HG02938 (cell line): Measurements from ENCODE around the gene SKOR2.

Experiments used
- ATAC-seq: cut with Tn5 transposase; IDR thresholded peaks from one replicate; pipeline ENCODE4 v1.9.1; 2021; ENCODE audit warnings: mild to moderate bottlenecking, moderate library complexity; ENCODE audit not compliant: unreplicated experiment

SKOR2 gene

DNA sequence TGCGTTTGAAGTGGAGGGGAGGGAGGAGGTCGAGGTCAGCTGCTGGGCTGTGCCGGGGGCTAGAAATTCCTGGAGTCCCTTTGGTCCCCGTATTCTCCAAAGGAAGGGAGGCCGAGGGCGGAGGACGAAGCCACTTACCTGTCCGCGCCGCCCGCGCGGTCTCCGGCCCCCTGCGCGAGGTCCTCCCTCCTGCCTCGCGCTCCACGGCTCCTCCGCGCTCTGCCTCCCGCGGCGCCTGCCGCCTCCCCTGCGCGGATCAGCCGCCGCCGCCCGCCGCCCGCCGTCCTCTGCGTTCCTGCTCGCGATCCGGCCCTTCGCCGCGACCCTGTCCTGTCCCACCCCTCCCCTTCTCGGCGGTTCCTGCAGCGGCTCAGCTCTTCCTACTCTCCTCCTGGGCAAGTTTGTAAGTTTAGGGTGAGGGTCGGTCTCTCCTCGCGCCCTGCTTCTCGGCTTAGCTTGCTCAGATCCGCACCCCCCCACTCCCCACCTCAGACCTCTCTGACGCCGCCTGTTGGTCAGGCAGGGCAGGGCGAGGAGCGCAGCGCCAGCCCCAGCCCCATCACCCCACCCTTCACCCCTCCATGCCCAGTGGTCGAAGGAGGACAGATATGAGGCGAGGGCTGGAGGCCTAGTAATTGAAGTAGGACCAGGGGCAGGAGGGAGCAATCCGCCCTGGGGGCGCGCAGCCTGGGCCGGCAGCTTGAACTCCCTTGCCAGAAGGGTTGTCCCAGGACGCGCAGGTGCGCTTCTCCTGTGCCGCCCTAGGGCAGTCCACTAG, 9.7 kb upstream of the SKOR2 start:
- ATAC-seq: no peak

DNA sequence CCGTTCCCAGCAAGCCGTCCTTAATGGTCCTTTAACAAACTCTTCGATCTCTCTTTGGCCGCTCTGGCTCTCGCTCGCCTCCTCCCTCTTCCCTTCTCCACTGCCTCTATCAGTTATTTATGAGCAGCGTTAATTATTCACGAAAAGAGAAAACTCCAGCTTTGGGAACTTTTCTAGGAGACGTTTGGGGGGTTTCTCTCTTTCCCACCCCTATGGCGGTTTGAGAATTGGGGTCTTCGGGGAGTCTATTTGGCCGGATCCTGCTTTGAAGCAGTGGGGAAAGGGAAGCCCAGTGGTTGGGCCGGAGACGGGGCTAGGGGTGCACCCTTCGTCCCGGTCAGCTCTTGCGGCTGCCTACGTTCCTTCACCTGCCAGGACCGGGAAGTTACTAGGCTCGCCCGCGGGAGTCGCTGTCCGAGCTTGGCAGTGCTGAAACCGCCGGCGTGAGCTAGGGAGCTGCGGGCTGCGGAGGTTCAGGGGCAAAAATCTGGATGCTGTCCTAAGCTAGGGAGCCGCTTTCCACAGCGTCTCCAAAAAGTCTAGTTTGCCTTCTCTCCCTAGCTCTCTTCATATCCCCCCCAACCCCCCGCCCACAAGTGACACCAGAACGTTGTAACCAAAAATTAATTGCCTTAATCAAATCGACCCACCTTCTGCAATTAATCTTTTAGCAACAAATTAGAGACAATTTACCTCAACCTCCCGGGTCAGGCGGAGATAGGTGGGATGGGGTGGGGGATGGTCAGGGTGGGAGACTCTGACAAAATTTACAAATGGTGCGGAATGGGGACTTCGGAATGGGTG, 8.9 kb upstream of the SKOR2 start:
- no peak for ATAC-seq

DNA sequence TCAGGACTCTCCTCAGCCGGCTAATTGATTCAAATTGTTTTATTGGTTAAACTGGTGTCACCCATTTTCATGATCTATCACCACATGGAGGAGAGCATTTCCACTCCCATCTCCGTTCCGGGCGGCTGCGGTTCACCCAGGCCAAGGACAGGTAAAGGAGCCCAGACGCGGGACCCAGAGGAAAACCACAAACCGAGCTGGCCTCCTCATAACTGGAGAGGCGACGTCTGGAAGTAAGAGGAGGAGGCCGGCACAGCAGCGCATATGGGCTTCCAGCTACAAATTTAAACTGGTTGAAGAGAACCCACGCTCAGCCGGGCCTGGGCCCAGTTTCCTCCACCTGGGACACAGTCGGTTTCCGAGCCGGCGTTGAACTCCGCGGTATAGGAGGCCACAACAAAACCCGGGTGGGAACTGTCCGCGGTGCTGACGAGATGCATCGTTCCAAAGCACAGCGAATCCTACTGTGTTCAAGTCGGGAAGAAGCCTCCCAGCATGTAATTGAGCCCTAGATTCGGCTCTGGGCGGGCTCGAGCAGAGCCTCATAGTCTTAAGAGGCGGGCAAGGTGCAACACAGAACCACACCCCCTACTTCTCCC, 3.0 kb upstream of the SKOR2 start:
- ATAC-seq: no peak

DNA sequence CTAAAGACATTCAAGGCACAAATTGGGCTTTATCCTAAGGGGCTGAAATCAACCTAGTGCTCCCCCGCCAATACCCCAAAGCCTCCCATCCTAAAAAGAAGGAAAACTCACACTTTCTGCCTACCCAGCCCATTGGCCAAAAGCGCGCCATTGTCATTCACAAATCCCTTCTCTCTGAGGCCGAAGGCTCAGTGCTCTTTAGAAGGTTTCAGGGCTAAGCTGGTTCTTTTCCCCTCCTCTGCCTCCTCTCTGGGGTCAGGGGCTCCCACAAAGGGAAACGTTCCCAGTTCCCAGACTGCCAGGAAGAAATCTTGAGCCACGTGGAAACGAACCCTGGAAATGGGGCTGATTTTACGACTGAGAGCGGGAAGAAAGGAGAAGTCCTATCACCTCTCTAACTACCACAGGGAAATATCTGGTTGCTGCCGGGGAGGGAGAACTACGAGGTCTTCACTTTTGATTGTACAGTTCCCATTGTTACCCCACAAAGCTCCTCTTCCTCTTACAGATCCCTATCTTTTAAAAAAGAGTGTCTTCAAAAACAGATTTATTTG, 1.7 kb upstream of the SKOR2 start:
- ATAC-seq: no peak

DNA sequence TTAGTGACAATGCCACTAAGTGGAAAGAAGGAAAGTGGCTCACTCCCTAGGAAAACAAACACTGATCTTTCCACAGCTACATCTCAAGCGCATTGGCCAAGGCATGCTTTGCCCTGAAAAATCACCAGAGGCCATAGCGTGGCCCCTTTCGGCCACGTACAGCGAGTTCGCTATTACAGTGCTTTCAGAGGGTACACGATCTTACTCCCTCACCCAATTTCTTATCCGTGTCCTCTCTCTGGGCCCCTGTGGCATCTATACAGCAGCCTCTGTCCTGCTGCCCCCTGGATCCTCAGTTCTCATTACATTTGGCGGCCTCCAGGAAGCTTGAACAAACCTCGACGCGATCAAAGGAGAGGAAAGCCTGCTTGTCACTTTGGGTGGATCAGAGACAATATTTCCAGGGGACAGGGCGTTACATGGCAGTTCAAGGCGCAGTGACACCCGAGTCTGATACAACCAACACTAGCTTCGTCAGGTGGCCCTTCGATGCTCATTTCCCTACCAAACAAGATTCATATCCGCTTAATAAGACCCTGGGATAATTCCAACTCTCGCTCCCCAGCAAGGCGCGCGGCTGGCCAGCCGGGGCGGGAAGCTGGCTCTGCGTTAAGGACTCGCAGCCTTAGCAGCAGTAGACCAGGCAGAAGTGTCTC, 941 bp downstream of the SKOR2 start:
- no peak for ATAC-seq

DNA sequence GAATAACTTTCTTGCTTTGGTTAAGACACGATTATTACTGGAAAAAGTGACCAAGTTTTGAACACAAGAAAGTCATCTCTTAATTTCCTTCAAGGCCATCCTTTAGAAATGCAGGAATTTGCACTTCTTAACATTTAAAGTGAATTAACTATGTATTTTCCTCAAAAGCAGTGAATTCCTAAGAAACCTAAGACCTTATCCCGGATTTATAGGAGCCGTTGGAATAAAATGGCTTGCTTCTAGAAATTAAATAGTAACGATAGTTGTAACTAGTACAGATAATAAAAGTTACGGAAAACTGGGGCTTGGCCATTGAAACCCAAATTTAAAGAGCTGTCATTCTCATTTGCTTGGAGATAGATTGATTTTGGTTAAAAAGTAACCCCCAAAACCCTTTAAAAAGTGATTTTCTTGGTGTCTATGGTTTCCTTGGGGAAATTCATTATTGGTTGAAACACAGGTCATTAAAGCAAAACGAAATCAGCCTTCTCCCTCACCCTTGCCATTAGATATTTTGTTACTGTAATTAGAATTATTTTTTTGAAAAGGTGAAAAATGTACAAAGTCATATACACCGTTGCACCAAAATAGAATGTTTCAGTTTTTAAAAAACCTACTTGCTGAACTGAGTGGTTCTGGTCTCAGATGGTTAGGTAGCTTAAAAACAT, 2.0 kb downstream of the SKOR2 start:
- no peak for ATAC-seq

DNA sequence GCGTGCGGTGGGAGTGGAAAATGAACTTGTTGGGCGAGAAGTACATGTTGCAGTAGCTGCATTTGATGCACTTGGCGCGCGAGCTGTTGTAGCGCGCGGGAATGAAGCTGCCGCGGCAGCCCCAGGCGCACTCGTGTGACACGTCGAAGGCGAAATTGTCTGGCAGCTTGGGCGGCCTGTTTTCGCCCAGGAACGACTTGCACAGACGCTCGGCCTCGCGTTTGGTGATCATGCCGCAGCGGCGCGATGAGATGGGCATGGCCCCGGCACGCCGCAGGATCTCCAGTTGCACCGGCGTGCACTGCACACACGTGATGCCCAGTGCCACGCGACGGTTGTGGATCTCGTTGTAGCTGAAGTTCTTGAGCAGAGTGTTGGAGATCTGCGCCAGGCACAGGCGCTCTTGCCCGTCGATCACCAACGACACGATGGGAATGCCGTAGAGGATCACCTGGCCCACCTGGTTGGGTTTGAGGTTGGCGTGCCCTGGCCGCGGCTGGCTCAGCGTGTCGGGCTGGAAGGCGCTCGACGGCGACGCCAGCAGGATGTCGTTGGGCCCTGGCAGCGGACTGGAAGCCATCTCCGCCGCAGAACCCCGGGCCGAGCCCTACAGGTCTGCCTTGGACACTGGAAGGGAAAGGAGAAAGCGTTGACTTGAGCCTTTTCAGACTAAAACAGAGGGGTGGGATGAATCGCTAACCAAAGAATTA, 2.7 kb downstream of the SKOR2 start:
- no peak for ATAC-seq

DNA sequence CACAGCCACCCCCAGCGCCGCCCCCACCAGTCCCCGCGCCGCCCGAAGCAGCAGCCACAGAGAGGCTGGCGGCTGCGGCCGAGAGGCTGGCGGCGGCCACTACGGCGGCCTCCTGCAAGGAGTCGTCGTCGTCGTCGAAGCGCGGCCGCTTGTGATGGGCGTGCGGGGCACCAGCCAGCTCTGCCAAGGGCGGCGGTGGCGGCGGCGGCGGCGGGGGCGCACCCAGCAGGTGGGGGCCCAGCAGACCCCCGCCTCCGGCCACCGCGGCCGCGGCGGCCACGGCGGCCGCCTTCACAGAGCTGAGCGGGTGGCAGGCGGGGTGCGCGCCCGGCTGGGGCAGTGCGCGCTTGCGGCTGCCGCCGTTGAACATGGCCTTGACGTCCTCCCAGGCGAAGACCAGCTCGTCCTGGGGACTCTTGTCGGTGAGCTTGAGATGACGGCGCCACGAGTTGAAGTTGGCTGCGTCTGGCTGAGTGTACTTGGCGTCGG, 3.3 kb downstream of the SKOR2 start:
- ATAC-seq: no peak

DNA sequence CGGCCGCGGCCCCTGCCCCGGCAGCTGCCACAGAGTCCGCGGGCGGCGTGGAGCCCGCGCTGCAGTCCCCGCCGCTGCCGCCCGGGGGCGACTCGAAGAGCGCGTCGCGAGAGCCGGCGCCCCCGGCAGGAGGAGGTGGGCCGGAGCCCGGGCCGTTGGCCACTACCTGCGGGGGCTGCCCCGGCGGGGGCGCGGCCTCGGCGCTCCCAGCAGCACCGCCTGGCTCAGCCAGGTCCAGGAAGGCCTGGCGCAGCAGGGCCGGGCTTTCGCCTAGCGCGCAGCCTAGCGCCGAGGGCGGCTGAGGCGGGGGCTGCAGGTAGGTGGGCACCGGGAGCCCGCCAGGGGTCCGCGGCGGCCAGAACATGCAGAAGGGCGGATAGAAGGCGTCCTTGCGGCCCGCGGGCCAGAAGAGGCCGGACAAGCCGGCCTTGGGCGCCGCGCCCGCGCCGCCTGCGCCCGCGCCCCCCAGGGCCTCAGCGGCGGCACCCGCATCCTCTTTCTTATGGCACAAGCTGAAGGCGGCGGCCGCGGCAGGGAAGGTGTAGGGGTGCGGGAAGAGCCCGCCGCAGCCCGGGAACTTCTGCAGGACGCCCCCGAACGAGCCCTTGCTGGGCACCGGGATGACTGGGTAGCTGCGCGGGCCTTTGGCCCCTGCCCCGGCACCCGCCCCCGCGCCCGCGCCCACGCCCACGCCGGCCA, 3.9 kb downstream of the SKOR2 start:
- no peak for ATAC-seq

DNA sequence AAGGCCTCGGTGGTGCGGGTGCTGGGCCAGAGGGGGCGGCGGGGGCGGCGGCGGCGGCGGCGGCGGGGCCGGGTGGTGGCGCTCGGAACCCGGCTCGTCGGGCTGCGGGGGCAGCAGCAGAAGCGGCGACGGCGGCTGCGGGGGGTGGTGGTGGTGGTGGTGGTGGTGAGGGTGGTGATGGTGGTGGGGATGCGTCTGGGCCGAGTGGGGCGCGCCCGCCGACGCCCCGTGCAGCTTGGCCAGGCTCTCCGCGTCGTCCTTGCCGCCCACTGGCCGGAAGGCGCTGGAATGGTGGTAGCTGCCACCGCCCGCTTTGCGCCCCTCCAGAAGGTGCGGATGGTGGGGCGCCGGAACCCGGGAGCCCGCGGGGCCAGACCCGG, 4.4 kb downstream of the SKOR2 start:
- ATAC-seq: no peak

DNA sequence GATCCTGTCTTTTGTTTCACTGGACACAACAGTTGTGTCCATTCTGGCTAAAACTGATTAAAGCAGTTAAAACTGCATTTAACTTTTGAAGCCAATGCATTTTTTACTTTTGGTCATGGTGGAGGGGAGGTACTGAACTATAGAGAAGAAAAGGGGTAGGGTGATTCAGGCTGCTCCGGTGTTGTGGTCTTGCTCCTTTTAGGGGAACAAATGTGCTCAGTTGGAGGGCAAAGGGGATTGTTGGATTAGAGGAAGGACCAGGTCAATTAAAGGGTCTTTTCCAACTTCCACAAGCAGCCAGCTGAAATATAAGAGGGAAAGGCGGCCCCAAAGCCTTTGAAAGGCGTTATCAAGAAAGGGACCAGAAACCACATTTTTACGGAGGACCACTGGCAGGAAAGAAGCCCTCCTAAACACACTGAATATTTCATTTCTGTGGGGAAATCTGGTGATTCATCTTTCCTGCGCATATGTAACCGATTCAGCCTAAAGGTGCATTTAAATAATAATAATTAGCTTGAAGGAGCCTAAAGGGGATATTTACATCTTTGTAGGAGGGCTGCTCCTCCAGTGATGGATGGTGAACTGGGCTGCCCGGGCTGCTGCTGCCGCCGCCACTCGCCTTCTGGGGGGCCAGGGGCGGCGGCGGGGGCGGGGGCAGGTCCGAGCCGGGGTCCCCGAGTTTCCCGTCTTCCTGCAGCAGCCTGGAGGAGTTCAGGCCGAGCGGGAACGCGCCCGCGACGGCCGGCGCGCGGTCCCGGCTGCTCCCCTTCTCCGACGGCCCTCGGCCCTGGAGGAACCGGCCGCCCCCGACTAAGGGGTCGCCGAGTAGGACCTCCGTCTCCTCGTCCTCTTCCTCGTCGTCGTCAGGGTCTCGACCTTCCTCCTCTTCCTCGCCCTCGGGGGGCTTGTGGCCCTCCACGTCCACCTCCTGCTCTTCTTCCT, 5.2 kb downstream of the SKOR2 start:
- no peak for ATAC-seq

DNA sequence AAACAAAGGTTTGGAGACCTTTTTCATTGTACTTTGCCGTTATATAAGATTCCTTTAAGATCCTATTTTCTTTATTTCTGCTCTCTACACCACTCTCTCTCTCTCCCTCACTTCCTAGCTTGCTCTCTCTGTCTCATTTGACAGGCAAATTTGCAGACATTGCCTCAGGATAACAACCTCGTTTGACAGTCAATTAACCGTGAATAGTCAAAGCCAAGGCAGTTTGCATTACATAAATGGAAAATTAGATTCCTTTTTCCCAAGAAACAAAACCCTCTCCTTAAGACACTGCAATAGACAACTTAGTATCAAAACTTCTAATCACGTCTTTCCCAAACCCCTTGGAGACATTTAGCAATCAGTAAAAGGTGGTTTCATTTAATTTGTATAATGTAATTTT, 7.4 kb downstream of the SKOR2 start:
- ATAC-seq: no peak

DNA sequence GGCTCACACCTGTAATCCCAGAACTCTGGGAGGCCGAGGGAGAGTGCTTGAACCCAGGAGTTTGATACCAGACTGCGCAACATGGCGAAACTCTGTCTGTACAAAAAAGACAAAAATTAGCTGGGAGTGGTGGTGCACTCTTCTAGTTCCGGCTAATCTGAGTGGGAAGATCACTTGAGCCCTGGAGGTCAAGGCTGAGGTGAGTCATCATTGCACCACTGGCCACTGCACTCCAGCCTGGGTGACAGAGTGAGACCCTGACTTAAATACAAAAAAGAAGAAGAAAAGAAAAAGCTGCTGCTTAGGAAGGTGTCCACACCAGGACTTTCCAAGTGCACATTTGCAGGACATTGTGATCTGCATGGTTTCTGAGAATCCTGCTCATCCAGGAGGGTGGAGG, 16.4 kb downstream of the SKOR2 start:
- ATAC-seq: no peak

DNA sequence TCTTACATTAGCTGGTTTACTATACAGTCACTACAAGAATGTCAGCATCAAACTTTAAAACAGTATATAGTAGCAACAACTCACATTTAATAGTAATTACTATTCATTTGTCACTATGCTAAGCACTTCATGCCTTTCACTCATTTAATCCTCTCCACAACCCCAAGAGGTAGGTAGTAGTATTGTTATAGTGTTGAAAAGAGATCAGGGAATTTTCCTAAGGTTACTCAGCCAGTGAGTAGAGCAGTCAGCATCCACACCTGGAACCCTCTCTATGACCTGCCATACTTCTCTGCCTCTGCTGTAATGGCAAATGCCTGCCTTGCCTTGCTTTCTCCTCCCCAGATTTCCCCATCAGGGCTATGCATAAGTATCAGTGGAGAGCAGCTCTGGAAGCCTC, 24.8 kb downstream of the SKOR2 start:
- no peak for ATAC-seq

DNA sequence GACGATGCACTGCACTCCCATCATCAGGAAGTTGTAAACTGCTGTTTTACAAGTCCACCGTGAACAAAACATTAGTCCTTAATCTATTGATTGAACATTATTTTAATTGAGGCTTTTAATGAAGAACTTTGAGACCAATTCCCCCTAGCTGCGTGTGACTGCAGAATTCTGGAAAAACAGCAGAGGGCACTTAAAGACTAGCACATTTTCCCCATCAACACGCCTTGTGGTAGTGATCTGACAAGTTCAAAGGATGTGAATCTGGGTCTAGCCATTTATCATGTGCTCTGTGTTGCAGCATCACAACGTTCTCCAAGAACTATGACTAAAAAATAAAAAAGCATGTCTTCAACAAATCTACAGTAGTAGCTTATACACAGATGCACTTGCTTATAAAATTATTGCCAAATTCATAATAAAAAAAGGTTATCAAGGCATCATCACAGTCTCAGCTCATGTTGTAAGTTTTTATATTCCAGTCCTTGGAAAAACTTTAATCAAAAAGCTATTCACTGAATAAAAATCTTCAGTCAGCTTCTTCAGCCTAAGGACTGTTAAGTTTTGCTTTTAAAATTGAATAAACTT, 35.8 kb downstream of the SKOR2 start:
- no peak for ATAC-seq

DNA sequence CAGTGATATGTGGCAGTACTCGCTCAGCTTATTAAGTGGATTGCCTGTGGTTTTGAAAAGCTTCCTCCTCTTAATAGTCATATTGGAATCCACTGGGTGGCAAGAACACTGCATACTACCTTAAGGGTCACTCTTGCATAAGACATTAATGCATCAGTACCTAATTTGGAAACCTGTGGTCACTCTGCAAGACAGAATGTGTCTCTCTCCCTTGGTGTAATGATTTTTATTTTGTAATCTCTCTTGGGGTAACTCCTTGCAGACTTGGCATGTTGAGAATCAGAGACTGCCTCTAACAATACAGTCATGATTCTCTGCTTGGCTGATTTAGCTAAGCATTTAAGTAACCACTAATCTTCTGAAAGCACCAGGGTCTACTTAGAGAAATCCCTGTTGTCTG, 42.3 kb downstream of the SKOR2 start:
- ATAC-seq: no peak

DNA sequence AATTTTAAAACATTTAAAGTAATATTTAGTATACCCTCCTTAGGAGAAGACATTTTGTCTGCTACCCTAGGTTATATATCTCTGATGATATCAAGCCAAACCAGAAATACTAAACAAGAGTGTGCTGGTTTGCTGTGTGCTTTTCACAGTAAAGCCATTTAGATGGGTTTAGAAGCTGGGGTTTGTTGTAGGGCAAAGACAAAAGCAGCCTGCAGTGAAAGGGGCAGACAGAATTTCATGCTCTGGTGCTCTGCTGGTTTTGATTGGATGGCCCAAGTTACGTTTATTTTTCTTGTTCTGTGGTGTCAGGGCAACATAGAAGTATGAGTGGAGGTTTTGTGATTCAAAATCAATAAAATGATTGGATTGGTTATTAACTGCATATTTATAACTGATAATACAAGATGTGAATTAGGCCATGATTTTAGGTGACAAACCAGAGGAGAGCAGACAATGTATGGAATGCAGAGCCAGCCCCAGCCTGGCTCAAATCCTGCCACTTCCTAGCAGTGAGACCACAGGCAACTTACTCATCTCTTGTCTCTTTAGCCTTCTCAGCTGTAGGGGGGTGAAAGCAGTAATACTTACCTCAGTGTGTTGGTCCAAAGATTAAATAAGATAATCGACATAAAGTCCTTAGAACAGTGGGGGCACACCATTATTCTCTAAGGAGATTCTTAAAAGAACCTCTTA, 44.4 kb downstream of the SKOR2 start:
- no peak for ATAC-seq
